ENCODE measurements around the gene NKD2. TPM values are rescaled to one million over a fixed set of nuclear protein-coding genes. Genes with fewer than 3 reads are reported as not detected.
"Not testable (repeated sequence)": the region's sequence is repeated elsewhere in the genome, so short reads cannot be mapped to it uniquely, and the experiment has no call there.

Gene NKD2
- total and polyA plus RNA-seq, 5 donors from 2014 or later, result not detected

DNA sequence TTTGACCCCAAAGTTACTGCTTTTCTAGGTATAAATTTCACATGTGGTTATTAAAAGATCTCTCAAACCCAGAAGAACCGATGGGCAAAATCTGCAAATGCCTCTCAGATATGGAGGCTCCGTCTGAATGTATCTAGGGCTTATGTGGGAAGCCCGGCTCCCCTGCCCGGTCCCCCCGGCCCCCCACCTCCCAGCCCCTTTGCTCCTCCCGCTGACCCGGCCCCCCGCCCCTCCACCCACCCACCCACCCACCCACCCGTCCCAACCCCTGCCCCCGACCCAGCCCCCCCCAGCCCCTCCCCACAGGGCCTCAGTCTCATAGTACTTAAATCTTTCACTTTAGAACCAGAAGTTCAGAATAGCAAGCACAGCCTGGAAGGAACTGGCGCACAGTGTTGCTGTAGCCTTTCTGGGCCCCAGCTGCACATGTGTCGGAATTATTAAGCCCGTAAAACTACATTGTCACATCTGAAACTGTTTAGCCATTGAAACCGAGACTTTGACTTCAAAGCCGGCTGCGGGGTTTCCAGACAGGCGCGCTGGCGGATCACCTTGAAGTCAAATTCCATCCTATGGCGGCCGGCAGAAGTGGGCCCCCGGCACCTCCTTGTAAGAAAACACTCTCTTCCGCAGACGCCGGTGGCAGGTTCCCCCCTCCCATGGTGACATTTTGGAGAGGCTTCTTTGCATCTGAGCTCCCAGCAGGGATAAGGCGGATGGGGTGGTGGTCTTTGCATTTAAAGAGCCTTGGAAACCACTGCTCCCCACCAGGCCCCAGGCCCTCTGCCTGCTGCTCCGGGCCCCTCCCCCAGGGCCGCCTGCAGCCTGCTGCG, 12.8 kb downstream of the NKD2 start:
- H3K4me3 ChIP-seq (ENCODE audit: low read depth, low read length), result no peak overlapping the region
- H3K27ac ChIP-seq (ENCODE audit: insufficient read depth, low read length, poor library complexity, severe bottlenecking), result no peak overlapping the region
- Mint-ChIP-seq H3K36me3 (no peaks in the 10 kb centered on the region), H3K9me3 (no peaks in the 10 kb centered on the region), H3K27me3 (no peaks in the 10 kb centered on the region), H3K4me1 (no peaks in the 10 kb centered on the region), H3K27ac (no peak overlapping the region), H3K4me3 (no peak overlapping the region)
- no peaks in the 10 kb centered on the region for H3K36me3 ChIP-seq (ENCODE audit: control insufficient read depth, insufficient read depth, low read length)
- no peaks in the 10 kb centered on the region for H3K9me3 ChIP-seq (ENCODE audit: control insufficient read depth in 2 of 2, low read length in 2 of 2)
- H3K27me3 ChIP-seq (ENCODE audit: control insufficient read depth, insufficient read depth, low read length), result no peaks in the 10 kb centered on the region
- no peaks in the 10 kb centered on the region for H3K4me1 ChIP-seq (ENCODE audit: control insufficient read depth, insufficient read depth, low read length, poor library complexity, severe bottlenecking)
- no peak for DNase-seq
- no peak for ATAC-seq (ENCODE audit: low read depth in 2 of 2)

DNA sequence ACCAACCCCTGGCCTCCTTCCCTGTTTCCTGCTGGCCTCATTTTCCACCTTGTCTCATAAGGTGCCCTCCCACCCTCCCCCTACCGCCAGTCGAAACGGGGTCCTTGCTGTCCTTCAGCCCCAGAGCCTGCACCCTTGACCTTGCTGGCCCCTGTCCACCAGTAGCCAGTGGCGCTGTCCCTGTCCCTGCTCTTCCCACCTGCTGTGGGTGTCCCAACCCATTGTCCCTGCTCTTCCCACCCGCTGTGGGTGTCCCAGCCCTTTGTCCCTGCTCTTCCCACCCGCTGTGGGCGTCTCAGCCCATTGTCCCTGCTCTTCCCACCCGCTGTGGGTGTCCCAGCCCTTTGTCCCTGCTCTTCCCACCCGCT, 13.4 kb downstream of the NKD2 start:
- not testable (repeated sequence) for H3K4me3 ChIP-seq (ENCODE audit: low read depth, low read length); H3K36me3 Mint-ChIP-seq; H3K4me1 ChIP-seq (ENCODE audit: control insufficient read depth, insufficient read depth, low read length, poor library complexity, severe bottlenecking); DNase-seq; H3K27me3 ChIP-seq (ENCODE audit: control insufficient read depth, insufficient read depth, low read length); H3K27ac ChIP-seq (ENCODE audit: insufficient read depth, low read length, poor library complexity, severe bottlenecking); H3K4me1 Mint-ChIP-seq; ATAC-seq (ENCODE audit: low read depth in 2 of 2); H3K9me3 Mint-ChIP-seq; H3K36me3 ChIP-seq (ENCODE audit: control insufficient read depth, insufficient read depth, low read length); H3K9me3 ChIP-seq (ENCODE audit: control insufficient read depth in 2 of 2, low read length in 2 of 2); H3K4me3 Mint-ChIP-seq; H3K27me3 Mint-ChIP-seq; H3K27ac Mint-ChIP-seq

DNA sequence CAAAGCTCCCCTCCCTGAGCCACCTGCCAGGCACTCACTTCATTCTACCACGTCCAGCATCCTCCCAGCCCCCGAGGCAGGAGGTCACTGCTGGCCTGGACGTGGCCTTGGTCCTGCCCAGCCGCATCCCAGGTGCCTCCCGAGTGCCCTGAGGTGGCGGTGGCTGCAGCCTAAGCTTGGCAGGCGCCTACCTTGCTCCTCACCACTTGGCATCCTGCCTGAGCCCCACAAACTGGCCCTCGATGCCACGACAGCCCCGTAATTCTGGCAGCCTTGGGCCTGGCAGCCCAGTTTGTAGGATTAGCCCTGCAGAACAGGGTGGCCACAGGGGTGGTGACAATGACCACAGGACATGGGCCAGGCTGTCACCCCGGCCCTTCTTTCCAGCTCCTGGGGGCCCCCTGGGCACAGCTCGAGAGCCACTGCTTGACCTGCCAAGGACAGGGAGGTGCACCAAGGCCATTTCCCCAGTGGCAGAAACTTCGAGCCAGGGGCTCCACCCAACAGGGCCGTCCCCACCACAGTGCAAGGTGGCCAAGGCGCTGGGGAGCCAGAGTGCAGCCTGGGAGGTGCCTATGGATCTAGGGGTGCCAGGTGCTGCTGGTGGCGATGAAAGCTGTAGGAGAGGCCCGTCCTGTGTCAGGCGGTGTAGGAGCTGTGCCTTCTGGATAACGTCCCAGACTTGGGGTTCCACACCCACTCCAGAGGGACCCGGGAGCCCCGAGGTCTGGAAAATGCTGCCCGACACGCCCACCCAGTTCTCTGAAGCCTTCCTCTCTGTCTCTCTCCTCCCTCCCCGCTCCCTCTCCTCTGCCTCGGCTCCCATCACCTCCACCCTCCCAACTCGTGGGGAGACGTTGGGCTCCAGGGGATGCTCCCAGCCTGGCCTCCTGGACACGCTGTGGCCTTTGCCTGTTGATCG, 18.4 kb downstream of the NKD2 start:
- ATAC-seq (ENCODE audit: low read depth in 2 of 2) (no peak), DNase-seq (no peak)
- Mint-ChIP-seq H3K27me3 (no peaks in the 10 kb centered on the region), H3K27ac (no peak overlapping the region), H3K4me3 (no peak overlapping the region), H3K9me3 (no peaks in the 10 kb centered on the region), H3K4me1 (no peaks in the 10 kb centered on the region), H3K36me3 (no peaks in the 10 kb centered on the region)
- H3K9me3 ChIP-seq (ENCODE audit: control insufficient read depth in 2 of 2, low read length in 2 of 2), result no peaks in the 10 kb centered on the region
- no peak overlapping the region for H3K4me3 ChIP-seq (ENCODE audit: low read depth, low read length)
- H3K36me3 ChIP-seq (ENCODE audit: control insufficient read depth, insufficient read depth, low read length), result no peaks in the 10 kb centered on the region
- H3K27ac ChIP-seq (ENCODE audit: insufficient read depth, low read length, poor library complexity, severe bottlenecking), result no peak overlapping the region
- no peaks in the 10 kb centered on the region for H3K4me1 ChIP-seq (ENCODE audit: control insufficient read depth, insufficient read depth, low read length, poor library complexity, severe bottlenecking)
- H3K27me3 ChIP-seq (ENCODE audit: control insufficient read depth, insufficient read depth, low read length), result no peaks in the 10 kb centered on the region

DNA sequence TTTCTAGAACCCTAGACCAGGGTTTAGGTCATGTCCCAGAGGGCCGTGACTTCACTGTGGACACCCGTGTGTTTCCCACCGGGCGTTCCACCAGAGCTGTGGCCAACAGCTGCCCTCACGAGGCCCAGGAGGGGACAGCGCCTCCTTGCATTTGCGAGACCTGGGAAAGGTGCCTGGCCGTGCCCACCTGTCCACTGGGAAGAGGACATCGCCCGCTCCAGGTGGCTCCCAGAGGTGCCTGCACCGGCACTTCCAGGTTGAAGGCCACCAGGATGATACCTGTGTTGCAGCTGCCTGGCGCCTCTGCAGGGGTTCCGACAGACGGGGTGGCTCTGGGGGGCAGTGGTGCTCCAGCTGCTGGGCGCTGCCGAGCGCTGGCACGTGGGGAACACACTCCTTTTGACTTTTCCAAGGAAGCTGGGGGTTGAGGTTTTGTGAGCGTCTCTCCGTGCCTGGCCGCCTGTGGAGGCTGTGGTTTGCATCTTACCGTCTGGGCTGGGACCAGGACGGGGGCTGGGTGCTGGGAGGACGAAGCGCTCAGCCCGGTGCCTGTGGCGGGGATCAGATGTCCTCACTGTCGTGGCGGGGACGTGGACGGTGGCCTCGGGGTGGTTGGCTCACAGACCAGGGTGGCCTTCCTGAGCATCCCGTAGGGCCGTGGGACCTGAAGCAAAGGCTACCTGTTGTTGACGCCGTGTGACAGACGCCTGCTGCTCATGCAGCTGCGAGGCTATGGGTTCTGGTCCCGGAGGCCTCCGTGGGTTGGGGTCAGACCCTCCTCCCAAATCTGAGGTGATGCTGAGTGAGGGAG, 19.2 kb downstream of the NKD2 start:
- H3K27me3 Mint-ChIP-seq, result no peaks in the 10 kb centered on the region
- ATAC-seq (ENCODE audit: low read depth in 2 of 2), result no peak
- H3K4me1 Mint-ChIP-seq, result no peaks in the 10 kb centered on the region
- Histone ChIP-seq H3K27me3 (ENCODE audit: control insufficient read depth, insufficient read depth, low read length) (no peaks in the 10 kb centered on the region), H3K9me3 (ENCODE audit: control insufficient read depth in 2 of 2, low read length in 2 of 2) (no peaks in the 10 kb centered on the region), H3K36me3 (ENCODE audit: control insufficient read depth, insufficient read depth, low read length) (no peaks in the 10 kb centered on the region), H3K4me1 (ENCODE audit: control insufficient read depth, insufficient read depth, low read length, poor library complexity, severe bottlenecking) (no peaks in the 10 kb centered on the region), H3K4me3 (ENCODE audit: low read depth, low read length) (no peak overlapping the region), H3K27ac (ENCODE audit: insufficient read depth, low read length, poor library complexity, severe bottlenecking) (no peak overlapping the region)
- H3K27ac Mint-ChIP-seq, result no peak overlapping the region
- H3K4me3 Mint-ChIP-seq, result no peak overlapping the region
- H3K9me3 Mint-ChIP-seq, result no peaks in the 10 kb centered on the region
- DNase-seq, result no peak
- H3K36me3 Mint-ChIP-seq, result no peaks in the 10 kb centered on the region

DNA sequence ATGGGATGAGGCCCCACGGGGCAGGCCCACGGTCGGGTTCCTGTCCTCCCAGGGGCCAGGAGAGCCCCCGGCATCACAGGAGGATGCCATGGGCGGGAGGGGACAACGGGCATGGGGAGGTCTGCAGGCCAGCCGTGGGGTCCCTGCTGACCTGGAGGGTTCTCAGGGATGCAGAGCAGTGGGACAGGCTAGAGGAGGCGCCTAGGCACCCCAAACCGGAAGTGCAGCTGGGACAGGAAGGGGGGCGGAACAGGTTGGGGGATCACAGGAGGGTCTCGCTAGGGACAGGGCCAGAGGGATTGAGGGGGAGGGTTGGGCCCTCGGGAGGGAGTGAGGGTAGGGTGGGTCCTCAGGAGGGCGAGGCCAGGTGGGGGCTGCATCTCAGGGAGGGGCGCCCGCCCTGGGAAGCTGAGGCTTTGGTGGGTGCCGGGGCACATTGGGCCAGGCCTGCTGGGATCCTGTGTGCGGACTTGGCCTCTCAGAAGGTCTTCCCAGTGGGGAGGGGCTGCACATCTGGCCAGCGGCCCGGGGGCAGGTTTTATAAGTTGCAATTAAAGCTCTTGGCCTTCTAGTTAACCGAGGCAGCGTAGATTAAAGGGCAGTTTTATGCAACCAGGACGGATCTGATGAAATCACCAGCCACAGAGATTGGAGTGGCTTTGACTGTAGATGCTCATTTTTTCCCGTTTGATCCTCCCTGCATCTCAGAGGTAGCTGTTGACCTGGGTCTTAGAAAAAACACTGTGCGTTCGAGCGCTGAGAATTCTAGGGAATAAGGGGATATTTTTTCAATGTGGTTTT, 20.1 kb downstream of the NKD2 start:
- H3K27me3 Mint-ChIP-seq, result no peaks in the 10 kb centered on the region
- Histone ChIP-seq H3K4me3 (ENCODE audit: low read depth, low read length) (no peak overlapping the region), H3K27me3 (ENCODE audit: control insufficient read depth, insufficient read depth, low read length) (no peaks in the 10 kb centered on the region), H3K36me3 (ENCODE audit: control insufficient read depth, insufficient read depth, low read length) (no peaks in the 10 kb centered on the region), H3K9me3 (ENCODE audit: control insufficient read depth in 2 of 2, low read length in 2 of 2) (no peaks in the 10 kb centered on the region), H3K27ac (ENCODE audit: insufficient read depth, low read length, poor library complexity, severe bottlenecking) (no peak overlapping the region), H3K4me1 (ENCODE audit: control insufficient read depth, insufficient read depth, low read length, poor library complexity, severe bottlenecking) (no peaks in the 10 kb centered on the region)
- no peak overlapping the region for H3K27ac Mint-ChIP-seq
- no peak overlapping the region for H3K4me3 Mint-ChIP-seq
- H3K9me3 Mint-ChIP-seq, result no peaks in the 10 kb centered on the region
- H3K36me3 Mint-ChIP-seq, result no peaks in the 10 kb centered on the region
- DNase-seq, result no peak
- no peaks in the 10 kb centered on the region for H3K4me1 Mint-ChIP-seq
- no peak for ATAC-seq (ENCODE audit: low read depth in 2 of 2)

DNA sequence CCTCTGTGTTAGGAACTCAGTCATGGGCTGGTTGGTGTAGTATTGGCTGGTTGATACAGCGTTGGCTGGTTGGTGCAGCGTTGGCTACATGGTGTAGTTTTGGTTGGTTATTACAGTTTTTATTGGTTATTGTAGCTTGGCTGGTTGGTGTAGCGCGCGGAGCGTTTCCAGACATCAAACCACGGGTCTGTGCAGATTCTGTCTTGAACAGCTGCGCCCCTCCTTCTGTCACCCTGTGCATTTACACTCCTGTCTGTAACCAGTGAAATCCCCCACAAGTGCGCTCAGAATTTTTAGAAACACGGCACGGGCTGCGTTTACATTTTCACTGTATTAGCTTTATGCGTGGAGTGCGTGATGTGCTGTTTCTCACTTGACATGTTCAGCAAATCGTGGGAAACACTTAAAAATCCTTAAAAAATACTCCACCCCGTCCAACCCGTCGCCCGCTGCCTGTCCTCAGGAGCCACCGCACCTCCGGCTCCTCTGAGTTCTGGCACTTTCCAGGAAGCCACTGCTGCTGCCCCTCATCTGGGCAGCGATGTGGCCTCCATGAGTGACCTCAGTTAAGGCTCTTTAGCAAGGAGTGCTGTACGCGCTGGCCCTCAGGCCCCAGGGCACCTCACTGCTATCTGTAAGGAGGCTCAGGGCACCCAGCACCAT, 20.8 kb downstream of the NKD2 start:
- H3K36me3 ChIP-seq (ENCODE audit: control insufficient read depth, insufficient read depth, low read length), result no peaks in the 10 kb centered on the region
- H3K27ac ChIP-seq (ENCODE audit: insufficient read depth, low read length, poor library complexity, severe bottlenecking), result no peak overlapping the region
- DNase-seq, result no peak
- no peaks in the 10 kb centered on the region for H3K9me3 ChIP-seq (ENCODE audit: control insufficient read depth in 2 of 2, low read length in 2 of 2)
- no peaks in the 10 kb centered on the region for H3K36me3 Mint-ChIP-seq
- H3K4me1 Mint-ChIP-seq, result no peaks in the 10 kb centered on the region
- no peak overlapping the region for H3K27ac Mint-ChIP-seq
- ATAC-seq (ENCODE audit: low read depth in 2 of 2), result no peak
- H3K4me3 ChIP-seq (ENCODE audit: low read depth, low read length), result no peak overlapping the region
- no peak overlapping the region for H3K4me3 Mint-ChIP-seq
- no peaks in the 10 kb centered on the region for H3K27me3 ChIP-seq (ENCODE audit: control insufficient read depth, insufficient read depth, low read length)
- H3K9me3 Mint-ChIP-seq, result no peaks in the 10 kb centered on the region
- no peaks in the 10 kb centered on the region for H3K27me3 Mint-ChIP-seq
- no peaks in the 10 kb centered on the region for H3K4me1 ChIP-seq (ENCODE audit: control insufficient read depth, insufficient read depth, low read length, poor library complexity, severe bottlenecking)
